OCI-LY3 (cell line): ENCODE results near the gene CTTNBP2NL.

Source experiments
- EZH2phosphoT487 ChIP-seq: fragments of 200-600 bp; shearing (Covaris generic); IDR thresholded peaks from 2 replicates; pipeline ENCODE4 v1.6.1; 2018; ENCODE audit warnings: antibody characterized with exemption, mixed run types, low read depth
- TF ChIP-seq, protein P1 (sequence below): fragments of 200-600, 300-600 bp; sonication (generic); IDR thresholded peaks from 2 replicates; pipeline ENCODE4 v1.5.1; 2014; ENCODE audit warnings: antibody characterized with exemption, low read length, low read depth

DNA sequence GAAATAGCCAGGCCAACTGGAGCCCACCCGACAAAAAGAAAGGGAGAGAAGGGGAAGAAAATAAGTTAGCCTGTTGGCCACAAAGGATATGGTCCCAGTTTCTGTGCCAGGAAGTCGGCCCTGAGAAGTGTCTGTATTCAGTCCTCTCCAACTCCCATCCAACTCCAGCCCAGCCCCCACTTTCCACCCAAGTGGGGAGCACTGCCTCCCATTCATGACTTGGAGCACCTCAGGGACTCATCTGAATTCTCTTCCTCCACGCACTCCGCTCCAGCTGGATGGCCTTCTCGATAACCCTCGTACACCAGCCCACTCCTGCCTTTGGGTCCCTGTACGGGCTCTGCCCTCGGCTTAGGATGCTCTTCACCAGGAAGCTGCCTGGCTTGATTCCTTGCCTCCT lies 110.7 kb downstream of the CTTNBP2NL start:
- TF ChIP-seq, protein P1, sequence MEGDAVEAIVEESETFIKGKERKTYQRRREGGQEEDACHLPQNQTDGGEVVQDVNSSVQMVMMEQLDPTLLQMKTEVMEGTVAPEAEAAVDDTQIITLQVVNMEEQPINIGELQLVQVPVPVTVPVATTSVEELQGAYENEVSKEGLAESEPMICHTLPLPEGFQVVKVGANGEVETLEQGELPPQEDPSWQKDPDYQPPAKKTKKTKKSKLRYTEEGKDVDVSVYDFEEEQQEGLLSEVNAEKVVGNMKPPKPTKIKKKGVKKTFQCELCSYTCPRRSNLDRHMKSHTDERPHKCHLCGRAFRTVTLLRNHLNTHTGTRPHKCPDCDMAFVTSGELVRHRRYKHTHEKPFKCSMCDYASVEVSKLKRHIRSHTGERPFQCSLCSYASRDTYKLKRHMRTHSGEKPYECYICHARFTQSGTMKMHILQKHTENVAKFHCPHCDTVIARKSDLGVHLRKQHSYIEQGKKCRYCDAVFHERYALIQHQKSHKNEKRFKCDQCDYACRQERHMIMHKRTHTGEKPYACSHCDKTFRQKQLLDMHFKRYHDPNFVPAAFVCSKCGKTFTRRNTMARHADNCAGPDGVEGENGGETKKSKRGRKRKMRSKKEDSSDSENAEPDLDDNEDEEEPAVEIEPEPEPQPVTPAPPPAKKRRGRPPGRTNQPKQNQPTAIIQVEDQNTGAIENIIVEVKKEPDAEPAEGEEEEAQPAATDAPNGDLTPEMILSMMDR: no peak
- no peak for TF ChIP-seq EZH2phosphoT487
